Colonic mucosa (tissue), 4 donors: ENCODE measurements around the gene LCP2. TPM values are rescaled to one million over a fixed set of nuclear protein-coding genes. Genes with fewer than 3 reads are reported as not detected.

Experiments
- DNase-seq: peaks from one replicate; pipeline ENCODE4 v3.0.0-alpha.2; 2020
- H3K27ac ChIP-seq: fragments of 200-600 bp; one replicate; pipeline ENCODE4 v1.8.0; 2021
- H3K27me3 ChIP-seq: fragments of 200-600 bp; one replicate; pipeline ENCODE4 v1.8.0; 2021
- H3K36me3 ChIP-seq: fragments of 200-600 bp; one replicate; pipeline ENCODE4 v1.8.0; 2021
- H3K4me1 ChIP-seq: fragments of 200-600 bp; one replicate; pipeline ENCODE4 v1.8.0; 2021; ENCODE audit warnings: mild to moderate bottlenecking
- H3K4me3 ChIP-seq: fragments of 200-600 bp; one replicate; pipeline ENCODE4 v1.8.0; 2021
- H3K9ac ChIP-seq, 2 donors: one replicate each; pipeline ENCODE4 v1.7.0; 2013; ENCODE audit warnings: control low read depth in 2 of 2, low read depth in 2 of 2, low read length in 2 of 2
- H3K9me3 ChIP-seq: fragments of 200-600 bp; one replicate; pipeline ENCODE4 v1.8.0; 2021
- intact Hi-C: fragments of 100-400 bp; cut with DNase I; formaldehyde crosslinking; loops from one replicate; pipeline ENCODE4 v1.14.1; 2022
- total RNA-seq, 2 donors: library from RNA; stranded (reverse); fragmentation: NEBNext Ultra II Directional in 1 of 2; extraction: Animal tissue kit (Norgen Biotek cat#: 25700) in 1 of 2; gene quantifications; one replicate each; pipeline ENCODE4 v1.2.1, GENCODE V29; 2021
- TF ChIP-seq, protein P1 (sequence below): fragments of 200-600 bp; IDR thresholded peaks from one replicate; pipeline ENCODE4 v1.8.0; 2022; ENCODE audit warnings: antibody characterized with exemption, mild to moderate bottlenecking
- donor health status: healthy.
- donor health status: DM: no; HTN: no; CAD: no.
- donor health status: DM: no; HTN: no; CAD: no.

The LCP2 gene
- total RNA-seq, 2 donors from 2014 or later, result 8.0 to 13.4 TPM

DNA sequence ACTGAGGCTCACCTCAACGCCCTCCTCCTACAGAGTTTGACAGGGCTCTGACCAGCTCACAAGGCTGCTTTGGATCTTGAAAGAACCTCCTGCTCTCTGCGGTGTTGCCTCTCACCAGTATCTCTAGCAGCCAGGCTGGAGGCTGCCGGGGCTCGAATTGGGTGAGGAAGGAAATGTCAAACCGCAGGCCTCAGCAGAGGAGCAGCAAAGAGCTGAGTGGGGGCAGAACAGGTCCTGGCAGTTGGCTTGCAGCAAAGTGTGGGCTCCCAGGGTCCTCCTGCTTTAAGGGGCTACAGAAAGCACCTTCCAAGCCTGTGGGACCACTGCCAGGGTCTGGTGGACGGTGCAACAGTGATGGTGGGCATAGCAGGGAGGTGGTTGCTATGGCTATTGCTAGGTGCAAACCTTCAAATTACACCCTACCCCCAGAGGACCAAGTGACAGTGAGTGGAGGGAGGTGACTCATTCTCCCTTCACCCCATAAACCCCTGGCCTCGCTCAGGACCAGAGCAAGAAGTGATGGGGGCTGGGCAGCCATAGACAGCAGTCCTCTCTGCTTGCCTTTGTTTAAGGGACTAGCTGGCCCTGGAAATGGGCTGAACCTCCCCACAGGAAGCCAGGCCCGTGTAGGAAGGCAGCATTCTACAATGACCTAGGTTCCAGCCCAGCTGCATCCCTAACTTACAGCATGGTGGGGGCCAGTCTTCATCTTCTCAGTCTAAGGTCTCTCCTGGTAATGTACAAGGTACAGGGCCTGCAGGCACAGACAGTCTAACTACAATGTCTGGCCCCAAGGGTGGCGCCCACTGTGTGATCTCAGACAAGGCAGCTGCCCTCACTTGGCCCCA is 18.7 kb downstream of the LCP2 start:
- TF ChIP-seq, protein P1, sequence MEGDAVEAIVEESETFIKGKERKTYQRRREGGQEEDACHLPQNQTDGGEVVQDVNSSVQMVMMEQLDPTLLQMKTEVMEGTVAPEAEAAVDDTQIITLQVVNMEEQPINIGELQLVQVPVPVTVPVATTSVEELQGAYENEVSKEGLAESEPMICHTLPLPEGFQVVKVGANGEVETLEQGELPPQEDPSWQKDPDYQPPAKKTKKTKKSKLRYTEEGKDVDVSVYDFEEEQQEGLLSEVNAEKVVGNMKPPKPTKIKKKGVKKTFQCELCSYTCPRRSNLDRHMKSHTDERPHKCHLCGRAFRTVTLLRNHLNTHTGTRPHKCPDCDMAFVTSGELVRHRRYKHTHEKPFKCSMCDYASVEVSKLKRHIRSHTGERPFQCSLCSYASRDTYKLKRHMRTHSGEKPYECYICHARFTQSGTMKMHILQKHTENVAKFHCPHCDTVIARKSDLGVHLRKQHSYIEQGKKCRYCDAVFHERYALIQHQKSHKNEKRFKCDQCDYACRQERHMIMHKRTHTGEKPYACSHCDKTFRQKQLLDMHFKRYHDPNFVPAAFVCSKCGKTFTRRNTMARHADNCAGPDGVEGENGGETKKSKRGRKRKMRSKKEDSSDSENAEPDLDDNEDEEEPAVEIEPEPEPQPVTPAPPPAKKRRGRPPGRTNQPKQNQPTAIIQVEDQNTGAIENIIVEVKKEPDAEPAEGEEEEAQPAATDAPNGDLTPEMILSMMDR, result no peak
- Histone ChIP-seq H3K4me3 (no peak overlapping the region), H3K4me1 (peaks cover 3% of the 10 kb centered on the region), H3K27me3 (no peaks in the 10 kb centered on the region), H3K27ac (peak overlapping the region; percentile 4), H3K9ac (peak overlapping the region in 1 of 2 donors; percentile 26), H3K9me3 (no peaks in the 10 kb centered on the region), H3K36me3 (no peaks in the 10 kb centered on the region)
- peak; percentile 58 for DNase-seq
- intact Hi-C loops, result no loop called here

DNA sequence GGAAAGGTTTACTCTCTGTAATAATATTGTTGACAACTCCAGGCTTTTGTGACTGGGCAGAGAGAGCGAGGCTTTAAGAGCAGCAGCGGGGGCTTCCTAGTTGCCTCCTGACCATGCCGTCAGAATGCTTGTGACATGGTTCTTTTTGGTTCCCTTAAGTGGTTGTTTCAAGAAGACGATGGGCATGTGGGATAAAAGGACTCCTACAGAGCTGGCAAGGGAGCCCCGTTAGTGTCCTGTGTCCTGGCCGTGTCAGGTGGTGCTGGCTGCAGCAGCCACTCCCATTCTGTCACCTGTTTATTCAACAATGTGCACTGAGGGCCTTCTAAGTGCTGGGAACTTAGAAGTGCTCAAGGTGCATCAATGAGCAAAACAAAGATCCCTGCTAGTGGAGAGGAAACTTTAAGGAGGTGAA is 19.7 kb downstream of the LCP2 start:
- TF ChIP-seq, protein P1, result no peak
- Histone ChIP-seq H3K27ac (no peak overlapping the region), H3K9me3 (no peaks in the 10 kb centered on the region), H3K4me3 (no peak overlapping the region), H3K4me1 (peaks cover 3% of the 10 kb centered on the region), H3K9ac (no peak overlapping the region), H3K27me3 (no peaks in the 10 kb centered on the region), H3K36me3 (no peaks in the 10 kb centered on the region)
- intact Hi-C loops, result no loop called here
- DNase-seq, result no peak

DNA sequence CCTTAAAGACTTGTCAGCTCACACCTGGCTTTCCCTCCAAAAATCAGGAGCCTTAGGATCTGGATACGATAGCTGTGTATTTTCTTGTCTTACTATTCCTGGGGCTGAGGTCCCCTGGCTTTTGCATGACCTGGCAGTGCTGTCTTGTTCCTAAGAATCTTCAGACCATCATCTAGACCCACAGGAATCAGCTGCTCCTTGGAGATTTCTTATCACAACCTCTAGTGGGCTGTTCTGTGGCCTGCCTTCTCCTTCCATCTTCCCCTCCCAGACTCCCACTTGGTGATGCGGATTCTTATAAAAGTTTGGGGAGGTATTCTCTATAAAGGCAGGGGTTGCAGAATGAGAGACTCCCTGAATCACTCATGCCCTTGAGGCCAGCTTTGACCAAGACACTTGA is 21.4 kb downstream of the LCP2 start:
- intact Hi-C loops, result no loop called here
- Histone ChIP-seq H3K27ac (peak overlapping the region; percentile 3), H3K9ac (peak overlapping the region in 1 of 2 donors; percentile 9)

DNA sequence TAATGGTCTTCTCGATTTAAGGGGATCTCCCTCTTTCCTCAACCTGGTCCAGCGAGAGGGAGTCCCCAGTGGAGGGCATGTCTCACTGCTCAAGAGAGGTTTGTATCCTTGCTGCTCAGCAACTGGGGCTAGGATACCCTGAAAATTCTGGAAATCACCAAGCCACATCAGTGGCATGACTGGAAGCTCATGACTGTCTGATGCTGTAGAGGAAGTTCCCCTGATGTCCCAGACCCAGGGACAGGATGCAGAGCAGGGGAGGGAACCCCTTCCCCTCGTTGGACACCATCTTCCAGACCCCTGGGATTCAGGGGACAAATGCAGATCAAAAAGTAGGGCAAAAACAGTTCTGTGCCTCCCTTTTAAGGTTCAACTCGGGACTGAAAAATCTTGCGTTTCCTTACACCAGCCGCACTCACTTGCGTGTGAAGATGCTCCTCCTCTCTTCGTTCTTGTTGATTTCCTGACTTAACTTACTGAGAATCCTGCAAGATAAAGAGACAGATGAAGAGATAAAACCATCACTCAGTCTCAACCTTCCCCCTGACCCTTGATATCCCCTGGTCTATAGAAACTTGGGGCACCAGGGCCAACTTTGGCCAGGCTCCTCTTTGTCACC is 22.1 kb downstream of the LCP2 start:
- TF ChIP-seq, protein P1, result no peak
- Histone ChIP-seq H3K4me3 (no peak overlapping the region), H3K27ac (peak overlapping the region; percentile 7), H3K9me3 (no peaks in the 10 kb centered on the region), H3K4me1 (peaks cover 3% of the 10 kb centered on the region), H3K9ac (no peak overlapping the region), H3K36me3 (no peaks in the 10 kb centered on the region), H3K27me3 (no peaks in the 10 kb centered on the region)
- intact Hi-C loops, result no loop called here
- no peak for DNase-seq

More for the DNA sequence above, 21.4 kb downstream of the LCP2 start:
- no peaks in the 10 kb centered on the region for H3K36me3 ChIP-seq
- no peaks in the 10 kb centered on the region for H3K27me3 ChIP-seq
- TF ChIP-seq, protein P1, result no peak
- DNase-seq, result no peak
- no peaks in the 10 kb centered on the region for H3K9me3 ChIP-seq
- no peak overlapping the region for H3K4me3 ChIP-seq
- peaks cover 3% of the 10 kb centered on the region for H3K4me1 ChIP-seq

DNA sequence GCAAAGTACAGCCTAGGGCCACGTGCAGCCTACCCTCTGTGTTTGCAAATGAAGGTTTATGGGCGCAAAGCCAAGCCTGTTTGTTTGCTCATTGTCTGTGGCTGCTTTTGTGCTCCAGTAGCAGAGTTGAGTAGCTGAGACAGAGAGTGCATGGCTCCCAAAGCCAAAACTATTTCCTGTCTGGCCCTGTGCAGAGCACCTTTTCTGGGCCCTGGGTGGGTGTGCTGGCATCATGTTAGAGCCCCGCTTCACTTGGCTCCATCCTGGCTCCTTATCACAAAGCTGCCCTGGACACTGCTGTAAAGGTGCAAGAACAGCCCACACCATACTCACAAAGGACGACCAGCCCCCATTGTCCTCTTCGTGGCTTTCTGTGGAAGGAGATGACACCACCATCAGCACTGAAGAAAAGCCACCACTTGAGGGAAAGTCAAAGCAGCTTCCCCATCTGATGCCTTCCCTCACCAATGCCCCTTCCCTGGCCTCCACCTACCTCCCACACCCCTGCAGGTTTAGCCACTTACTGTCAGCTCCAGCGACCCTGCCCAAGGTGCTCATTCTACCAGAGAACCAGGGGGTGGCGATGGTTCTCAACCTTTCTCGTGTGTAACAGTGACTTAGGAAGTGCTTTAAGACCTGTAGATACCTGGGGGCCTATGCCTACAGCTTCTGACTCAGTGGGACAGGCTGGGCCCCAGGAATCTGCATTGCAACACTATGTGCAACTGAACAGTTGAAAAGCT is 23.4 kb downstream of the LCP2 start:
- intact Hi-C loops, result no loop called here
- no peak for DNase-seq

More for the DNA sequence above, 23.4 kb downstream of the LCP2 start:
- Histone ChIP-seq H3K9me3 (no peaks in the 10 kb centered on the region), H3K36me3 (no peaks in the 10 kb centered on the region), H3K27ac (no peak overlapping the region), H3K27me3 (no peaks in the 10 kb centered on the region), H3K9ac (no peak overlapping the region), H3K4me1 (no peaks in the 10 kb centered on the region), H3K4me3 (no peak overlapping the region)
- TF ChIP-seq, protein P1, result no peak
